NCI-H2081 treated with DMSO at 0.1 percent for 48 hours (cell line): Measurements from ENCODE around the gene LRFN2.

ENCODE experiments used
- DNase-seq: peaks from one replicate; lab custom pipeline; 2025; lab: John Stamatoyannopoulos, UW

The LRFN2 gene

GRCh38 chr6:40349123-40349900 lies 237.9 kb downstream of the LRFN2 start:
- DNase-seq = no peak

- DNase-seq = no peak
These were observed 238.6 kb downstream of the LRFN2 start for GRCh38 chr6:40348591-40348990.

- DNase-seq = no peak
These were observed 239.6 kb downstream of the LRFN2 start for GRCh38 chr6:40347571-40348011.

- DNase-seq = no peak
These were observed 240.9 kb downstream of the LRFN2 start for GRCh38 chr6:40346246-40346645.

GRCh38 chr6:40344566-40345167 lies 242.5 kb downstream of the LRFN2 start:
- DNase-seq = no peak

- DNase-seq = no peak
These were observed 243.1 kb downstream of the LRFN2 start for GRCh38 chr6:40343877-40344565.

- no peak for DNase-seq
These were observed 243.8 kb downstream of the LRFN2 start for GRCh38 chr6:40343318-40343876.

GRCh38 chr6:40342723-40343122 lies 244.4 kb downstream of the LRFN2 start:
- DNase-seq = no peak

- no peak for DNase-seq
These were observed 245.4 kb downstream of the LRFN2 start for GRCh38 chr6:40341726-40342125.
